ENCODE data around the gene GDI2. TPM values are rescaled to one million over a fixed set of nuclear protein-coding genes. Genes with fewer than 3 reads are reported as not detected.

Gene GDI2
- total RNA-seq: 100 to 1,000 TPM in 3 of 4 donors, 10 to 100 TPM in 1; 91.7 to 420 (median 185) TPM

DNA sequence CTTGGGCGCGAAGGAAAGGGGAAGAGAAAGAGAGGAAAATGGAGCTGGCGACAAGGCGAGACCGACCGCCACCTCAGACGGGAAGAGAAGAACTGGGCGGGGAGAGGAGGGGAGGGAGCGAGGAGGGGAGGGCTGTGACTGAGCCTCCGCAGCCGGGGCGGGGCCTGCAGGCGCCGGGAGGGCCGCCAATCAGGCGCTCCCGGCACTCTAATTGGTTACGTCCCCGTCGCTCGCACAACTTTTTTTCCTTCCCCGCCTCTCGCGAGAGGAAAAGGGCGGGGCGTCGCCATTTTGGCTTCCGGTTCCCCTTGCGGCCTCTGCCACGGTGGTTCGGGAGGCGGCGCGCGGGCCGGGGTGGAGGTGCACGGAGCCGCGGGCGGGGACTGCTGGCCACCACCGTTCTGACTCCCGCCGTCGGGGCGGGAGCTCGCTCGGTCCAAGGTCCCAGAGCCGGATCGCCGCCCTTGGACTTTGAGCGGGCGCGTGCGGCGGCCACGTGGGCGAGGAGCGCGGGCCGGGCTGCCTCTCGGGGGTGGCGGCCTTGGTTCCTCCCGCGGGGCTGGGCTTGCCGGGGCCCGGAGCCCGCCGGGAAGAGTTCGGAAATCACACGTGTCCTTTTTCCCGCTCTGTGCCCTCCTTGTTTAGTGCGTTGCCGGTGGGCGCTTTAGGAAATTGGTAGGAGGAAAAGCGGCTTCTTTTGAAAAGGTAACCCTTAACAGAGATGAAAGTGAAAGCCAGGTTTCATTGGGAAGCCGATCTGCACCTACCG is at the start of gene GDI2:
Gene GDI2, minus strand, starts transcription at position 94 of the 769 bp plus-strand sequence. CDS start 176 bp downstream, outside the sequence.
- Histone ChIP-seq H3K36me3 (no peaks in the 10 kb centered on the region), H3K9me3 (no peaks in the 10 kb centered on the region), H3K27ac (peak within 1 kb of the TSS; percentile 95 to 99), H3K27me3 (no peaks in the 10 kb centered on the region), H3K4me3 (peak within 1 kb of the TSS; percentile 71 to 86), H3K4me1 (peaks cover 5 to 12% of the 10 kb centered on the region in 2 donors)
- TF ChIP-seq POLR2A (IDR thresholded peaks at IDR 0.05): peak; percentile 62 to 87
- TF ChIP-seq, protein P1, sequence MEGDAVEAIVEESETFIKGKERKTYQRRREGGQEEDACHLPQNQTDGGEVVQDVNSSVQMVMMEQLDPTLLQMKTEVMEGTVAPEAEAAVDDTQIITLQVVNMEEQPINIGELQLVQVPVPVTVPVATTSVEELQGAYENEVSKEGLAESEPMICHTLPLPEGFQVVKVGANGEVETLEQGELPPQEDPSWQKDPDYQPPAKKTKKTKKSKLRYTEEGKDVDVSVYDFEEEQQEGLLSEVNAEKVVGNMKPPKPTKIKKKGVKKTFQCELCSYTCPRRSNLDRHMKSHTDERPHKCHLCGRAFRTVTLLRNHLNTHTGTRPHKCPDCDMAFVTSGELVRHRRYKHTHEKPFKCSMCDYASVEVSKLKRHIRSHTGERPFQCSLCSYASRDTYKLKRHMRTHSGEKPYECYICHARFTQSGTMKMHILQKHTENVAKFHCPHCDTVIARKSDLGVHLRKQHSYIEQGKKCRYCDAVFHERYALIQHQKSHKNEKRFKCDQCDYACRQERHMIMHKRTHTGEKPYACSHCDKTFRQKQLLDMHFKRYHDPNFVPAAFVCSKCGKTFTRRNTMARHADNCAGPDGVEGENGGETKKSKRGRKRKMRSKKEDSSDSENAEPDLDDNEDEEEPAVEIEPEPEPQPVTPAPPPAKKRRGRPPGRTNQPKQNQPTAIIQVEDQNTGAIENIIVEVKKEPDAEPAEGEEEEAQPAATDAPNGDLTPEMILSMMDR (IDR thresholded peaks at IDR 0.05): peak in 2 of 4 experiments; percentile 17 to 28
- peak; percentile 95 to 97 for DNase-seq
- intact Hi-C loops (cut with DNase I; ENCODE audit: low total_unique reads): no loop called here

DNA sequence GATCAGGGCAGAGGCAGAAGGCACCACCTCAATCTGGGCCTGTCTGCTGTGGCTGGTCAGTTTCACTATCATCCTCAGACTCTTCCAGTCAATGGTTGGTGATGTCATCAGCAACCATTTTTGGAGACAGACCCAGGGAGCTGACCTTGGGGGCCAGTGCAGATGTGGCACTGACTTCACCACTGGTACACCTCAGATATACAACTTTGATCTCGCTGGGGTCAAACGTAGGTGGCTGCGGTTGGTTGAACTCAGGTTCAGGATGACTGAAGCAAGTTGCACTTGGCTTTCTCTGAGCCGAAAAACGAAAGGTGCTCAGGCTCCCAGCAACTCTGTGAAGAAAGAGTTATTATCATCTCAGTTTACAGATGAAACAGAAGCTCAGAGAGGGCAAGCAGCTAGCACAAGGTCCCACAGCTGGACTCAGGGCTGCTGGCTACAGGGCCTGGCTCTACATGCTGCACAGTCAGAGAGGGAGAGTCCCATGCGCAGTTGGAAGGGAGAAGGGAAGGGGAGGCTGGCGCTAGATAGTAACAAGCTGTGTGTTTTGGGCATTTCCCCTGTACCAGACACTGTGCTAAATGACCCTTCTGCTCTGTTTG is 49.2 kb upstream of the GDI2 start:
- Histone ChIP-seq H3K4me3 (no peak overlapping the region), H3K36me3 (no peaks in the 10 kb centered on the region), H3K9me3 (no peaks in the 10 kb centered on the region), H3K27ac (no peak overlapping the region), H3K27me3 (no peaks in the 10 kb centered on the region), H3K4me1 (no peaks in the 10 kb centered on the region)
- no peak for DNase-seq
- TF ChIP-seq, protein P1 (IDR thresholded peaks at IDR 0.05): no peak
- TF ChIP-seq POLR2A (IDR thresholded peaks at IDR 0.05): no peak
- intact Hi-C loops (cut with DNase I; ENCODE audit: low total_unique reads): no loop called here

DNA sequence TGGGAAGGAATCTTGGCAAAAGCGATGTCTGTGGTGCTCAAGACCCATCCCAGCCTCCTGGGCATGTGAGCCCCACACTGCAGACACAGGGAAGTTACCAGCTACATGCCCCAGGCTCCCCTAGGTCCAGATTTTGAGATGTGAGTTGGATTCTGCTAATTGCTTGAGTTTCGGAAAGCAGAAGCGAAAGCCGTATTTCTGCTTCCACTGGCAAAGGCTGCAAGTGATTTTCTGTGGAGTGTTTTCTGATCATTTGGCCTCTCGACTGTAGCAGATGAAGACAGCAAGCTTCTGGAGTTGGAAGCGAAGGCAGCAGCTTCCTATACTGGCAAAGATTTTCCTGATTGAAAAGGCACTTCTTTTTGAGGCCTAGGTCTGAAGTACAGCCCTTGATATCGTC is 46.8 kb upstream of the GDI2 start:
- no peak for DNase-seq
- intact Hi-C loops (cut with DNase I; ENCODE audit: low total_unique reads): no loop called here
- TF ChIP-seq, protein P1 (IDR thresholded peaks at IDR 0.05): no peak
- no peak for TF ChIP-seq POLR2A (IDR thresholded peaks at IDR 0.05)

DNA sequence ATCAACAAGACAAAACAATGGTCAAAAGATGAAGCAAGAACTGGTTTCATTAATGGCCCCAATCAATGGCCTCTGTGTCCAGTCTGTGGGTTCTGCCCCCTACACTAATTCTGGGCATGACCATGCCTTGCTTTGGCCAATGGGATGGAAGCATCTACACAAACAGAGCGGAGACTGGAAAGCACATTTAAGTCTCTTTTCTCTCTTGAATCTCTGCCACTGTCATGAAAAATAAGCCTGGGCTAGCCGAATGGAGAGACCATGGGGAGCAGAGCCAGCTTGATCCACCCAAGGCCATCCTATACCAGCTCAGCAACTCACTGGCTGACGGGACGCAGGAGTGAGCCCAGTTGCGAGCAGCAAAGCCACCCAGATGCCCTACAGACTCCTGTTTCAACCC is 45.6 kb upstream of the GDI2 start:
- no peak for DNase-seq
- TF ChIP-seq, protein P1 (IDR thresholded peaks at IDR 0.05): no peak
- no peak for TF ChIP-seq POLR2A (IDR thresholded peaks at IDR 0.05)
- Histone ChIP-seq H3K9me3 (no peaks in the 10 kb centered on the region), H3K27ac (no peak overlapping the region), H3K4me1 (no peaks in the 10 kb centered on the region), H3K27me3 (no peaks in the 10 kb centered on the region), H3K4me3 (no peak overlapping the region), H3K36me3 (no peaks in the 10 kb centered on the region)
- intact Hi-C loops (cut with DNase I; ENCODE audit: low total_unique reads): no loop called here

More for the DNA sequence above, 46.8 kb upstream of the GDI2 start:
- Histone ChIP-seq H3K4me1 (no peaks in the 10 kb centered on the region), H3K27me3 (no peaks in the 10 kb centered on the region), H3K4me3 (no peak overlapping the region), H3K36me3 (no peaks in the 10 kb centered on the region), H3K27ac (no peak overlapping the region), H3K9me3 (no peaks in the 10 kb centered on the region)

DNA sequence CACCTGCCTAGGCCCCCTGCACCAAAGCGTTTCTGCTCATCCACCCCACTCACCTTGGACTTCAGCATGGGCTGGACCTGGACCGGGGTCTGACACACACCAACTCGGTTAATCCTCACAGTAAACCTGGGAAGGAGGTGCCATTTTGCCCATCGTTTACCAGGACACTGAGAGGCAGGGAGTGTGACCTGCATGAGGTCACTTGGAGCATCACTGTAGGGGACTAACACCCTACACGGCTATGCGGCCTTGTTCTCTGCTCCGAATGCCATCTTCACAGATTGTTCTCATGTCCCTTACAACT is 43.4 kb upstream of the GDI2 start:
- Histone ChIP-seq H3K4me1 (no peaks in the 10 kb centered on the region), H3K4me3 (no peak overlapping the region), H3K9me3 (no peaks in the 10 kb centered on the region), H3K27me3 (no peaks in the 10 kb centered on the region), H3K36me3 (no peaks in the 10 kb centered on the region), H3K27ac (no peak overlapping the region)
- TF ChIP-seq POLR2A (IDR thresholded peaks at IDR 0.05): no peak
- TF ChIP-seq, protein P1 (IDR thresholded peaks at IDR 0.05): no peak
- no peak for DNase-seq
- intact Hi-C loops (cut with DNase I; ENCODE audit: low total_unique reads): no loop called here

All from uterus (tissue), 4 donors.